Mesothelial cell of epicardium (in vitro differentiated cells): ENCODE data around the gene ABCA13. TPM values are rescaled to one million over a fixed set of nuclear protein-coding genes. Genes with fewer than 3 reads are reported as not detected.

Experiments used
- DNase-seq, 2 experiments: peaks; one replicate each; pipeline ENCODE4 v3.0.0; 2021; ENCODE audit warnings: low spot score in 2 of 2; ENCODE audit not compliant: unreplicated experiment in 2 of 2
- H3K27ac Mint-ChIP-seq: 2 replicates; pipeline ENCODE4 v1.8.0; 2021; ENCODE audit warnings: mixed read lengths
- H3K27me3 Mint-ChIP-seq: 2 replicates; pipeline ENCODE4 v1.8.0; 2021; ENCODE audit warnings: low read depth, mixed read lengths
- H3K36me3 Mint-ChIP-seq: 2 replicates; pipeline ENCODE4 v1.8.0; 2021; ENCODE audit warnings: mixed read lengths
- H3K4me1 Mint-ChIP-seq: 2 replicates; pipeline ENCODE4 v1.8.0; 2021; ENCODE audit warnings: mixed read lengths
- H3K4me3 Mint-ChIP-seq: 2 replicates; pipeline ENCODE4 v1.8.0; 2021; ENCODE audit warnings: mild to moderate bottlenecking, moderate library complexity, mixed read lengths
- H3K9me3 Mint-ChIP-seq: 2 replicates; pipeline ENCODE4 v1.8.0; 2021; ENCODE audit warnings: mixed read lengths
- total RNA-seq: library from RNA; stranded (reverse); gene quantifications from 3 replicates; pipeline ENCODE4 v1.2.1, GENCODE V29; 2021
- TF ChIP-seq, protein P1 (sequence below): fragments of 200-600 bp; sonication (generic); IDR thresholded peaks from one replicate; pipeline ENCODE4 v1.5.0; 2021; ENCODE audit warnings: antibody characterized with exemption; ENCODE audit not compliant: unreplicated experiment

ABCA13 gene
- total RNA-seq, 1 donor from 2014 or later, result 0.29 TPM

DNA sequence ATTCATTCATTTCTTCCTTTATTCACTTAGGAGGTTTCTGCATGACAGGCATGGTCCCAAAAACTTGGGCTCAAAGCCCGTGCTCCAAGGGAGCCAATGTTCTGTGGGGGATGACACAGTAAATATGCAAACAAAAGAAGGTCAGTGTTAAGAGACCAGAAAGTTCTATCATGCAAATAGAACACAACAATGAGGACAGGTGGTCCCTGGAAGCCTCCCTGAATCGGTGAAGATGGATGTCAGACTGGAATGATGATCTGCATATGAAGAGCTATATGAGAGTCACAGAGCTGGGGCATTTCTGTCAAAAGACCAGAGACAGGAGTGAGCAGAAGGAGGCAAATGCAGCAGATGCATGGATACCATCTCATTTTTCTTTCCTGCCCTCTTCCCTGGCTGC lies 129.0 kb downstream of the ABCA13 start:
- Mint-ChIP-seq H3K27ac (no peak overlapping the region), H3K4me1 (peaks cover 14% of the 10 kb centered on the region), H3K36me3 (no peaks in the 10 kb centered on the region), H3K27me3 (peaks cover 1% of the 10 kb centered on the region), H3K9me3 (peaks cover 4% of the 10 kb centered on the region), H3K4me3 (no peak overlapping the region)
- no peak for DNase-seq
- TF ChIP-seq, protein P1, sequence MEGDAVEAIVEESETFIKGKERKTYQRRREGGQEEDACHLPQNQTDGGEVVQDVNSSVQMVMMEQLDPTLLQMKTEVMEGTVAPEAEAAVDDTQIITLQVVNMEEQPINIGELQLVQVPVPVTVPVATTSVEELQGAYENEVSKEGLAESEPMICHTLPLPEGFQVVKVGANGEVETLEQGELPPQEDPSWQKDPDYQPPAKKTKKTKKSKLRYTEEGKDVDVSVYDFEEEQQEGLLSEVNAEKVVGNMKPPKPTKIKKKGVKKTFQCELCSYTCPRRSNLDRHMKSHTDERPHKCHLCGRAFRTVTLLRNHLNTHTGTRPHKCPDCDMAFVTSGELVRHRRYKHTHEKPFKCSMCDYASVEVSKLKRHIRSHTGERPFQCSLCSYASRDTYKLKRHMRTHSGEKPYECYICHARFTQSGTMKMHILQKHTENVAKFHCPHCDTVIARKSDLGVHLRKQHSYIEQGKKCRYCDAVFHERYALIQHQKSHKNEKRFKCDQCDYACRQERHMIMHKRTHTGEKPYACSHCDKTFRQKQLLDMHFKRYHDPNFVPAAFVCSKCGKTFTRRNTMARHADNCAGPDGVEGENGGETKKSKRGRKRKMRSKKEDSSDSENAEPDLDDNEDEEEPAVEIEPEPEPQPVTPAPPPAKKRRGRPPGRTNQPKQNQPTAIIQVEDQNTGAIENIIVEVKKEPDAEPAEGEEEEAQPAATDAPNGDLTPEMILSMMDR, result no peak

DNA sequence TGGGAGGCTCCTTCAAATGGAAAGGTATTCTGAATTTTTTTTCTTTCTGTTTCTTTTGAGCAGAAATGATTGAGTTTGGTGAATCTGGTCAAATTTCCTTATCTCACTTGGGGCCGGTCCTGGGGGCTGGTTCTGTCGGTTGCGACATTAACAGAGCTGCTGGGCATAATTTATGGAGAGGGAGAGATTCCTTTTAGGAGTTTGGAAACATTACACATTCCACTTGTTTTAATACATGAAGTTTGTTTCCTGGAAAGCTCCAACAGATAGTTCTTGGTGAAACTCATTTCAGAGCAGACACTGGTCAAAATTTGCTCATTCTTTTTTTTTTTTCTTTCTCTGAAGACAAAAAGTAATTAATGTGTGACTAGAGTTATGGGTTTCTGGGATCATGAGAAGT lies 129.9 kb downstream of the ABCA13 start:
- TF ChIP-seq, protein P1, result no peak
- H3K4me1 Mint-ChIP-seq, result peaks cover 14% of the 10 kb centered on the region
- H3K4me3 Mint-ChIP-seq, result no peak overlapping the region
- peaks cover 4% of the 10 kb centered on the region for H3K9me3 Mint-ChIP-seq
- H3K36me3 Mint-ChIP-seq, result no peaks in the 10 kb centered on the region
- H3K27ac Mint-ChIP-seq, result no peak overlapping the region
- no peak for DNase-seq
- peaks cover 3% of the 10 kb centered on the region for H3K27me3 Mint-ChIP-seq

DNA sequence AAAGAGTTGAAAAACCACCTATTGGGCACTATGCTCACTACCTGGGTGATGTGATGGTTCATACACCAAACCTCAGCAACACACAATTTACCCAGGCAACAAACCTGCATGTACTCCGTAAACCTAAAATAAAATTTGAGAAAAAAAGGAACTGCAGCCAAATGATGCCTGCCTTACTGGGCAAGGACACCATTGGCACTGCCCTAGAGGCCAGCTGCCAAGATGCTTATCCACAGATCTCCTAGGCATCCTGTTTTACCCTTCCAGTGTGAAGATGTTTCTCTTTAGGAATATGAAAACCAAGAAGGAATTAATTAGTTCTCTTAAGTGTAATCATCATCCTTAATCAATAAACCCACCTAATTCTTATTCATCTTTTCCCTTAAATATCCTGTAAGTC lies 133.4 kb downstream of the ABCA13 start:
- H3K27me3 Mint-ChIP-seq, result peaks cover 4% of the 10 kb centered on the region
- H3K36me3 Mint-ChIP-seq, result no peaks in the 10 kb centered on the region
- TF ChIP-seq, protein P1, result no peak
- H3K27ac Mint-ChIP-seq, result no peak overlapping the region
- H3K4me3 Mint-ChIP-seq, result no peak overlapping the region
- H3K9me3 Mint-ChIP-seq, result peaks cover 4% of the 10 kb centered on the region
- no peak for DNase-seq
- peaks cover 14% of the 10 kb centered on the region for H3K4me1 Mint-ChIP-seq

DNA sequence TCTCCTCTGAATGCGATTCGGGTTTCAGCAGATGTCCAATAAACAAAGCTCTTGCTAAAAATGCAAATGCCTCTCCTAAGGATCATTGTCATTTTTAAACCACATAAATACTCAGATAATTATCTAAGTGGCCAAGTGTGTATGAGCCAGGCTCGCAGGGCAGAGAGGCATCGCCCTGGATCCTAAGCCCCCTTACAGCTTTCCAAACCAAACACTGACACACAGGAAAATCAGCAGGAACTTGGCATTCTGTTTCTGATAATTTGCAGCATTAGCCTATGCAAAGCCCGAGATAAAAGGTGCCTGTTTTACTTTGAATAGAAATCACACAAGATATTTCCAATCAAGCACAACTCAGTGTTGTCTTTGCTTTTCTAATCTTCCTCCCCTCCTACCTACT lies 134.4 kb downstream of the ABCA13 start:
- H3K36me3 Mint-ChIP-seq, result no peaks in the 10 kb centered on the region
- no peak overlapping the region for H3K4me3 Mint-ChIP-seq
- H3K27me3 Mint-ChIP-seq, result peaks cover 7% of the 10 kb centered on the region
- DNase-seq, result no peak
- H3K4me1 Mint-ChIP-seq, result peaks cover 11% of the 10 kb centered on the region
- H3K27ac Mint-ChIP-seq, result no peak overlapping the region
- TF ChIP-seq, protein P1, result no peak
- peaks cover 4% of the 10 kb centered on the region for H3K9me3 Mint-ChIP-seq

DNA sequence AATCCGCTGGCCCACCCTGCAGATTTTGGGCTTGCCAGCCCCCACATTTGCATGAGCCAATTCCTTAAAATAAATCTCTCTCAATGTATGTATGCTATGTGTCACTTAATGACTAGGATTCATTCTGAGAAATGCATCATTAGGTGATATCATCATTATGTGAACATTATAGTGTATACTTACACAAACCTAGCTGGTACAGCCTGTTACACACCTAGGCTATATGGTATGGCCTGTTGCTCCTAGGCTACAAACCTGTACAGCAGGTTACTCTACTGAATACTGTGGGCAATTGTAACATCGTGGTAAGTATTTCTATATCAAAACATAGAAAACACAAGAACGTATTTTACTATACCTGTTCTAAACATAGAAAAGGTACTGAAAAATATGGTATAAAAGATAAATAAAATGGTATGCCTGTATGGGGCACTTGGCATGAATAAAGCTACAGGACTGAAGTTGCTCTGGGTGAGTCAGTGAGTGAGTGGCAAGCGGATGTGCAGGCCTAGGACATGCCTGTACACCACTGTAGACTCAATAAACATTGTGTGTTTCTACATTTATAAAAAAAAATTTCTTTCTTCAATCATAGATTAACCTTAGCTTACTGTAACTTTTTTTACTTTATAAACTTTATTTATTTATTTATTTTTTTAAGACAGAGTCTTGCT lies 135.9 kb downstream of the ABCA13 start:
- Mint-ChIP-seq H3K9me3 (peaks cover 4% of the 10 kb centered on the region), H3K36me3 (no peaks in the 10 kb centered on the region), H3K4me3 (no peak overlapping the region), H3K27me3 (peaks cover 7% of the 10 kb centered on the region), H3K27ac (no peak overlapping the region), H3K4me1 (no peaks in the 10 kb centered on the region)
- DNase-seq, result no peak
- TF ChIP-seq, protein P1, result no peak
